ENCODE data around the gene RAB7B.
"Not testable (repeated sequence)": the region's sequence is repeated elsewhere in the genome, so short reads cannot be mapped to it uniquely, and the experiment has no call there.

Gene RAB7B, protein sequence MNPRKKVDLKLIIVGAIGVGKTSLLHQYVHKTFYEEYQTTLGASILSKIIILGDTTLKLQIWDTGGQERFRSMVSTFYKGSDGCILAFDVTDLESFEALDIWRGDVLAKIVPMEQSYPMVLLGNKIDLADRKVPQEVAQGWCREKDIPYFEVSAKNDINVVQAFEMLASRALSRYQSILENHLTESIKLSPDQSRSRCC

DNA sequence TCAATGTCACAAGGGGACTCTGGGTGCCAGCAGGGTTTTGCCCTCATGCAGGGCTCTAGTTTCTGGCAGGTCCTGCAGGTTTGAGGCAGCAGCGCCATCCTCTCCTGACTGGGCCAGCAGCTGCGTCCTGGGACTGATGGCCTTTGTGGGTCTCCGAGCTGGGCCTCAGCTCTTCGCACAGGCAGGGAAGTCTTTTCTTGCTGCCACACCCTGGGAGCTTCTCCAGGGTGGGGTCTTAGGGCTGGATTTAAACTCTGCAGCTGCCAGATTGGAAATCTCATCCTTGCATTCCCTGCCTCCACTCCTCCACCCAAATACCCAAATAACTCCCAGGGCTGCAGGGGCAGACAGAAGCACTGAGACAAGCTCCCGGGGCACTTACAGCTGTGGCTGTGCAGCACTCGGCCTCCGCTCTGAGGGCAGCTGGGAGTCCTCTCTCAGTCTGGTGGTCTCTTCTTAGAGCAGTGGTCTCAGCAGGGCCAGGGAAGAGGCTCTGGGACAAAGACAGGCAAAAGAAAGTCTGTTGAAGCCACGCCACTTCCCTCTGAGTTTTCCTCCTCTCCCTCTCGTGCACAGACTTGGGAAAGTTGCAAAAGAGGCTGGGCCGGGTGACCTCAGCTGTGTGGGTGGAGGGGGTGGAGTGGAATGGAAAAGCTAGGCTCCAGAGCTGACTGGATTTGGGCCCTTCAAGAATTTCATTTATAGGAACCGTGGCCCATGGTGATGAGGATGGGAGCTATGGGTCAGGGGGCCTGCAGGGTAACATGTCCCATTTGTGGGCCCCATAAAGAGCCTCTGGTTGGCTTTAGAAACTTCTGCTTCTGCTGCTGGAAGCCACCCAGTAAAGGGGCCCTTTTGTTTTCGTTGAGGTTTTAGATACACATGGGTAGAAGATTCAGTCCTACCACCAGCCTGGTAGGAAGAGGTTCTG is at the start of gene RAB7B:
Gene RAB7B, minus strand, starts transcription at position 525 of the 931 bp plus-strand sequence. CDS start 9,260 bp downstream, outside the sequence.
- DNase-seq: no peak

DNA sequence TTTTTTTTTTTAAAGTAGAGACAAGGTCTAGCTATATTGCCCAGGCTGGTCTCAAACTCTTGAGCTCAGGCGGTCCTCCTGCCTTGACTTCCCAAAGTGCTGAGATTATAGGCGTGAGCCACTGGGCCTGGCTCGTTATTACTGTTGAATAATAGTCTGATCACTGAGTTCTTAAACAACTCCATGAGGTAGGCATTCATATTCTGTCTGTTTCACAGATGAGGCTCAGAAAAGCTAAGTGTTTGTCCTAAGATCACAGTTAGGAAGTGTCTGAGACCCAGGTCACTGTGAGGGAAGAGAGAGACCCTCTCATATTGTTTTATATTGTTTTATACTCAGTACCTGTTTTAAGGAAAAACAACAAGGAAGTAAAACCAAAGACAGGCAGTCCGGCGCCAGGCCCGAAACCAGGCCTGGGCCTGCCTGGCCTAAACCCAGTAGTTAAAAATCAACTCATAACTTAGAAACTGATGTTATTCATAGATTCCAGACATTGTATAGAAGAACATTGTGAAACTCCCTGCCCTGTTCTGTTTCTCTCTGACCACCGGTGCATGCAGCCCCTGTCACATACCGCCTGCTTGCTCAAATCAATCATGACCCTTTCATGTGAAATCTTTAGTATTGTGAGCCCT is 49.2 kb upstream of the RAB7B start:
- DNase-seq: not testable (repeated sequence)

DNA sequence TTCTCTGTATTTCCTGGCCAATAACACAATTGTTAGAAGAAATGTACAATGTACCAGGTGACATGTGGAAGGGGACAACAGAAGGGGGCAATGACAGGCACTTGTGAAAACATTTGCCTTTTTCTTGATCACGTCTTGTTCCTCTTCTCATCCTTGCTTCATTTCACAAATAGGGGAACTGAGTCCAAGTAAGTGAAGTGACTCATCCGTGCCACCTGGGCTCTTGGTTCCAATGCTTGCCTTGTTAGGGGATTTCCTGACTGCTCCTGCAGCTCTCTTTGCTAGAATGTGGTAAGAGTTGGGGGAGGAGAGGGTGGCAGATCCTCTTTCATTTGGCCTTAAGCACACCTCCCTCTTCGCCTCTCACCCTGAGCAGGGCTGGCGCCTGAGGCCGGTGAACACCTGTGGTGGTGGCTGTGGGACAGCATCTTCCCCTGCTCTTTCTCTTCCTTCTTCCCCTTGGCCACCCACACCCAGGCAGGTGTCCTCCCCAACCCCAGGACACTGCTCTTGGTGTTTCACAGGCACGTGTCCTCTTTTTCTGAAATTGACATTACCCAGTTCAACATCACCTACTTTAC is 47.5 kb upstream of the RAB7B start:
- no peak for DNase-seq

DNA sequence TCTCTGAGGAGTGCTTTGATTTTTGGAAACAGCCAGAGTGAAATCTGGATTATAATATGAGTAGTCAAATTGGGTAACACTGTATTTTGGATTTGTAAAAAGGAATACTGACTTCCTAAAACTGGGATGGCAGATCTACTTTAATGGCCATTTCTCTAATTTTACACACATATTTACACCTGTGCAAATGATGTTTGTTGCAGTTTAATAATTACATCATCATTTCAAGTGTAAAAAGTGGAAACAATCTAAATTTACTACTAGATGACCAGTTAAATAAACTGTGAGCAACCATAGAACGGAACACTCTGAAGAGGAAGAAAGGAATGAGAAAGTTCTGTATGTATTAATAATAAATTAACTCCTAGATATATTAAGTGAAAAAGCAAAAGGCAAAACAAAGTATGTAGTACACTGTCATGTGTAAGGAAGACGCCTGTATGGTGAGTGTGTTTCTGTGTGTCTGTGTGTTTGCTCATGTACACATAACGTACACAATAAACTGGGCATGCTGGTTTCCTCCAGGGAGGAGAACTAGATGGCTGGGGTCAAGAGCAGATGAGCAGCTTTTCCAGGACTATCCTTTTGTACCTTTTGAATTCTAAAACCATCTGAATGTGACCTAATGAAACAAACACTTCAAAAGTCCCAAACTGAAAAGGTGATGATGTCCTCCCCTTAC is 46.9 kb upstream of the RAB7B start:
- no peak for DNase-seq

DNA sequence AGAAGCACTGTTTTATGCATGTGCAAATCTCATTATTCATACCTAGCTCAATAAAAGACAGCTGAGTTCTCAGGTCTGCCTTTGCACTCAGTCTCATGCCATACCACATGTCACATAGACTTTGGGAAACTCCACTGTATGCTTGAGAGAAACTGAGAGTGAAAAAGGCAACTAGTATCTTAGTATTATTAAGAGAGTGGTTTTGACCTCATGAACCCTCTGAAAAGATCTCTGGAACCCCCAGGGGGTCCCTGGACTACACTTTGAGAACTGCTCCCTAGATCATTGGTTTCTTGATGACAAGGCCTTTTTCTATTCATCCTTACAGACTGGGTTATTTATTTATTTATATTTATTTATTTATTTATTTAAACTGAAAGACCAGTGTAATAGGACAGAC is 46.1 kb upstream of the RAB7B start:
- DNase-seq: no peak

DNA sequence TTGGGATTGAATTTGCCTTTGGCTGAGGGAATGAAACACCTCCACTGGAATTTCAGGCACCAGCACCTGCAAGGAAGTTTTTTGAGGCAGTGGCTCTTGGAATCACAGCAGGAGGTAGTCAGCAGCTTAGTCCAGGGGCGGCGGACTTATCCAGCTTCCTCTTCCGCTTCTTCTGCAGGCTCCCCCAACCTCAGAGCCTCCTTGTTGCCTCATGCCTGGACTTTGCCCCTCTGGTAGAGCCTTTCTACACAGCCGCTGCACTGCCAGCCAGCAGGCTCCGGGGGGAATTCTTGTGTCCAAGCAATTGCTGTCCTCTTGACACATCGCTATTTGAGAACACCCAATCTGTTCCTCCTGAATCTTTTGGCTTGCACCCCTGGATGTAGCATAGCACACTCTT is 45.4 kb upstream of the RAB7B start:
- DNase-seq: no peak

DNA sequence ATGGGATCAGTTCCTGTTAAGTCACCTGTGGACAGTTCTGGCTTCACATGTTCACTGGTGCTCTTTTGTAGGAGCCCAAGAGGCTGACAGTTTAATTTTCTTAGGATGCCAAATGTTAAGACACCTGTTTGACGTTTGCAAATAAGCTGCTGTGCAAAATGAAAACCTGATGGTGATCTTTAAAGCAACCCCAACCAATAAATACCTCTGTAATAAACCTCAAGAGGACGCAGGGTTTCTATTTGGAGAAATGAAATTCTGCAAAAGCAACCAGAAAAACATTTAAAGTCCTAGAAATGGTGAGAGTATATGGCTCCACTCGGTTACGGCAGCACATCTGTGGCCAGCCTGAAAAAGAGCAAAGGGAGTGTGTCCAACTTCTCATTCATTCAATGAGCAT is 44.1 kb upstream of the RAB7B start:
- no peak for DNase-seq

DNA sequence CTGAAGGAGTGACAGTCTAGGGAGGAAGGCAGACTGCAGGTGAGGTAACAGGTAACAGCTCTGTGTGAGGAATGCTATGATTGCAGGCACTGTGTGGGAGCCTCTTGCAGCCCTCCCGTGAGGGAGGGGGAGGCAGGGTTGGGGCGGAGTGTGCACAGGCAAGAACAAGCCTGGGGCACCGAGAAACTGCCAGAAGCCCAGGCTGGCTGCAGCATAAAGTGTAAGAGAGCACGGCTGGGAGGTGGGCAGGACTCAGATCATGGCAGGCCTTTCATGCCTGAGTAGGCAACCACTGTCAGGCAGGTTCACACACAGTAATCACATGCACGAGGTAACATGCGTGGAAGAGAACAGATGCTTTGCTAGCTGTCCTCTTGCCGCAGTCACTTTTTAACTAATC is 38.4 kb upstream of the RAB7B start:
- peak; percentile 34 for DNase-seq

DNA sequence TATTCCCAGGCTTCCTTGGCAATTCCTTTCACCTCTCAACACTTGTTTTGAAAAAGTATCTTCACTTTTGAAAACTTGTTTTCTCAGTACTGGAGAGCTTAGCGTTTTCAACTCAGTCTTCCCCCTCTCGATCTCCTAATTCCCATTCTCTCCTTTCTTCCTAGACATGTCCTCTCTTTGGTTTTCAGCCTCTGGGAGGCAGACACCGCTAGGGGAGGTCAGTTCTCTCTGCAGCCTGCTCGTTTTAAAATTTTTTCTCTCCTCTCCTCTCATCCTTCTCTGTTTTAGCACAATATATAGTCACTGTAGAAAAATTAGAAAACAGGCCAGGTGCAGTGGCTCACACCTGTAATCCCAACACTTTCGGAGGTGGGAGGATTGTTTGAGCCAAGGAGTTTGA is 37.1 kb upstream of the RAB7B start:
- DNase-seq: no peak

DNA sequence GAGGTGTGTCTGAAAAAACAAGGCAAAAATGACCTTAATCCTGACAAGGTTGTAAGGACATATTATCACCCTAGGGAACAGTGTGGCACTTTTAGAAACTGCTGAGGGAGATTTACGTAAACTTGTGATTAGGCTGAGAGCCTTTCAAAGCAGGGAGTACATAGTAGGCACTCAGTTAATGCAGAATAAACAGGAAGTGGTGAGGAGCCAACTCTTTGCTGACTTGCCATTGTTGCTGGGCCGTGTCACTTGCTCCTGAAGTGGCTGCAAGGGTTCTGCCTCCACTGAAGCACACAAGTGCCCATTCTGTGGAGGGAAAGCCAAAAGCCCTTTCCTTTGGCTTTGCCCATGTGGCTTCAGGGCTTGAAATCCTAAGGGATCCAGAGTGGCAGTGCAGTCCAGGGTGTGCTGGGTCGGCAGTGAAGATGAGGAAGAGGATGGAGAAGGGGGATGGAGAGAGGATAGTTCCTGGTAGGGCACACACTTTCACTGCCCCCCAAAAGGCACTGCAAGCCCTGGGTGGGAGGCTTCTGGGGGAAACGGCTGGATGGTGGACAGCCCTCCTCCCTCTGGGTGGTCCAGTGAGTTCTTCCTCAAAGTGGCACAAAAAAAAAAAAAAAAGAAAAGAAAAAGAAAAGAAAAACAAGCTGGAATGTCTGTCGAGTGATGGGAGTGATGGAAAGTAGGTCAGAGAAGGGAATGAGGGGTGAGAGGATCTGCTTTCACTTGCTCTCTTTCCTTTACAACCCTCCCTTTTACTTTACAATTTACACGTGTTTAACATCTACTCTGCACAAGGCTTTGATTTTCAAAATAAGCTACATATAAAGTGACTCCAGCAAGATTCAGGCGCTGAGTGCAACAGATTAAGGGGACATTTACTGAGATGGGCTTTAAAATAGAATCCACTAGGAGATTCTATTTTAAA is 36.1 kb upstream of the RAB7B start:
- DNase-seq: no peak

DNA sequence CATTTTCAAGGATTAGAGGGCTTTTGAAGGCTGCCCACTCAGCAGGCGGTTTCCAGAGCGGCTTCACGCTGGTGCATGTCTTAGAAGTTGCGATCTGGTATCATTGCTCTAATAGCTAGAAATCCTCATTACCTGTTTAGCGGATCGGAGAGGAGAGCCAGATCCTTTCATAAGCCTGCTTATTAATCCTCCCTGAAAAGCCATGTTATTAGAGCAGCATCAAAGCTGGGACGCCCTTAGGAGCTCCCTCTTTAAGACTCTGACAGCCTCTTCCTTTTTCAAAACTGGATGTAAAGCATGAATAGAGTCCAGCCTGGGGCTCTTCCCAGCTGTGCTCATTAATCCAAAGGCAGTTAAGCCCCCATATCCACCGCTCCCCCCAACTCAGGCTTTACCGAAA is 34.4 kb upstream of the RAB7B start:
- no peak for DNase-seq

DNA sequence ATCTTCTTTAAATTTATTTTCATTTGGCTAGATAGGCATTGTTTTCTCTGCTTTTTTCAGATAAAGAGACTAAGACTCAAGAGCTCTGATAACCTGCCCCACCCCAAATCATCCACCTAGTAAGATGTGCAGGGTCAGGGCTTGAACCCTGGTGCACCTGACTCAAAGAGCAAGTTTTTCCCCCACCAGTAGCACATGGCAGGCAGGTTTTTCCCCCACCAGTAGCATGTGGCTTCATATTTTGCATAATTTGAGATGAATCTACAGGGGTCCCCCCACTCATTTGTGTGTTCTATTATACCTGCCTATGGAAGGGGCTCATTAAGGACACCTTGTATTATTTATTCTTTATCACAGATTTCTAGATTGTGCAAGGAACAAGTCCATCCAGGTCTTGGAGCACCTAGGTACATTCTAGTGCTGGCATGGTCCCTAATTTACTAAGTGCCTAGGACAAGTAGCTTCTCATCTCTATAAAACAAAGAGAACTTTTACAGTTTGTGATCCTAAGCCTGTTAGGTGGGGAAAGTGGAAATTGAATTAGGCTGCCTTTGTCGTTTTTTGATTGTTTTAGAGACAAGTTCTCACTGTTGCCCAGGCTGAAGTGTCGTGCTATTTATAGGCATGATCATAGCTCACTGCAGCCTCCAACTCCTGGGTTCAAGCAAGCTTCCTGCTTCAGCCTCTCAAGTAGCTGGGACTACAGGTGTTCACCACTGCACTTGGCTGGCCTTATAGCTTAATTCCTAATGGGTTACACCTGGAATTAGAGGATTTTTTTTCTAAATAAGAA is 33.7 kb upstream of the RAB7B start:
- DNase-seq: no peak

DNA sequence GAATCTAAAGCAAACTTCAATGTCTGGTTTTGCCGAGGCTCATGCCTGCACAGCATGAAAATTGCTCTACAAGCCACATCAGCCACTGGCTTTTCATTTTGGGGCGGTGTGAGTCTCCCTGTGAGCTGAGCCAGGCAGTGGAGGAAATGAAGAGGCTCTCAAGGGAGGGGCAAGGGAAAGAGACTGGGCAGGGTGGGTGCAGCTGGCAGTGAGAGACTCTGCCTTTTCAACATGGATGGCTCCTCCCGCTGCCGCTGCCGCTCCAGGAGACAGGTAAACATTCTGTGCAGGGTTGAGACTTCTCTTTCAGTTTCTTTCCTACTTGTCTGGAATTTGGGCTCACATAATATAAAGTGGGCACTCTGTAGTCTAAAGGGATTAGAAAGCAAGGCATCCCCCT is 31.8 kb upstream of the RAB7B start:
- peak; percentile 67 for DNase-seq

DNA sequence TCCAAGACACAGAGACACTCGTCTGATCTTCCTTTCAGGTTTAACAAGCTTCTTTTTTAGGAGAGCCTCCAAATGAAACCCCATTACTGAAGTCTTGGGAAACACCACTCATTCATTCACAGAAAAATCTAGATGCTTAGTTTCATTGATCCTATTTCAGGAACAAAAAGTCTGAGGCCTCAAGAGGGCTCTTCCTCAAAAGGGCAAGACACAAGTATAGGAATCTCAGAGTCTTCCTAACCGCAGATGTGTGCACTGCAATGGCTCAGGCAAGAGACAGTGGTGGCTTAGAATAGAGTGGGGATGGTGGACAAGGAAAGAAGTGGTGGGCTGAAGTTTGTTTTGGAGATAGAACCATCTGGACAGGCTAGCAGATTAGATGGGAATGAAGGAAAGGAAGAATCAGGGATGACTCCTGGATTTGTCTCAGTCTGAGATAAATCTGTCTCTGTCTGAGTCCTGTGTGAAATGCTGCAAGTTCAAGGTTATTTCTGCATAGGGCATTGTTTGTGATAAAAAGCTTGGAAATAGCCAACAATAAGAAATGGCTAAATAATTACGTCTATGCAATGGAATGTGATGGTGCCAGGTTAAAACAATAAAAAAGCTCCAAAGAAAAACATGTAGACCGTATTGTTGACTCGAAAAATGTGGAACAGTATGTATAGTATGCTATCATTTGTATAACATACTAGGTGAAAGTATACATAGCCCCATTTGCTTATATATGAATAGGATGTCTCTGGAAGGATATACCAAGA is 29.4 kb upstream of the RAB7B start:
- no peak for DNase-seq

DNA sequence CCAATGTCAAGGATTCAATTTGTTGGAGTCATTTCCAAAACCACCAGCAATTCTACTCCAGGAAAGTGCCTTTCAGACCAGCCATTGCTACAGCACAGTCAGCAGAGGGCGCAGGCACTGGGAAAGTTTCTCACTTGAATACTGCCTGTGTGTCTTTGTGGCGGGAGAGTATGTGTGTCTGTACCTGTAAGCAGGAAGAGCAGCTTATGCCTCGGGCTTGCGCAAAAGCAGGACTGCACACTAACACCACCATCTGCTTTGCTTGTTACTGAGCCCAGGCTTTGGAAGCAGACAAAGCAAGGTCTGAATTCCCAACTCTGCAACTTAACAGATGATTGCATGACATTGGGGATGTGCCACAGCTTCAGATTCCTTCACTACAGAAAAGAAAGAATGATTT is 27.5 kb upstream of the RAB7B start:
- peak; percentile 89 for DNase-seq

DNA sequence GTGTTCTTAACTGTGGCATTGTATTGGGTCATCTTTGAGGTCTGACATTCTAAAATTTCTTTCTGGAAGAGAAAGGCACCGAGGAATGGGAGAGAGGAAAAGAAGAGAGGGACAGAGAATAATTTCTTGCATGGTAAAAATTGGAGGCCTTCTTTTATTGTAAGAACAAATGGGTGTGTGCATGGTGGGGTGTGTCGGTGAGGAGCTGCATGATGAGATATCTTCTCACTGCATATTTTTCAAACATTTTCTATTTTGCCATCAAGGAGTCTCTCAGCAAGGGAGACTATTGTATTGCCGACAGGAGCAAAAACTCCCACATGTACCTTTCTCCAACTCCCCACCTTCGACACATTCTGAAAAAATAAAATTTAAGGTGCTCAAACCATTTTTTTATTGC is 27.0 kb upstream of the RAB7B start:
- DNase-seq: no peak

DNA sequence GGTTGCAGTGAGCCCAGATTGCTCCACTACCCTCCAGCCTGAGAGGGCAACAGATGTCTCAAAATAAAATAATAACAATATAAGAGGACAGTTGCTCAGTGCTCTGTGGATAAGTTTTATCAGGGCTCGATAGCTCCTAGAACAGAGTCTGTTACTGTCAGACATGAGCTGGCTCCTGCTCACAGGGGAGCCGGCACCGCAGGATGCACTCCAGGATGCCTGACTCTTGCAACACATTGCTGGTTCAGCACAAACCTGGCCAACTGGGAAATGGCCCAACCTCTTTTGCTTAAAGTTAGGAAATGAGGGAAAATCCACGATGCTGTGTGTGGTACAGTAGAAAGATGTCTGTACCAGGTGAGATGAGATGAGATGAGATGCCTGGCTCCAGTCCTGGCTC is 26.3 kb upstream of the RAB7B start:
- no peak for DNase-seq

DNA sequence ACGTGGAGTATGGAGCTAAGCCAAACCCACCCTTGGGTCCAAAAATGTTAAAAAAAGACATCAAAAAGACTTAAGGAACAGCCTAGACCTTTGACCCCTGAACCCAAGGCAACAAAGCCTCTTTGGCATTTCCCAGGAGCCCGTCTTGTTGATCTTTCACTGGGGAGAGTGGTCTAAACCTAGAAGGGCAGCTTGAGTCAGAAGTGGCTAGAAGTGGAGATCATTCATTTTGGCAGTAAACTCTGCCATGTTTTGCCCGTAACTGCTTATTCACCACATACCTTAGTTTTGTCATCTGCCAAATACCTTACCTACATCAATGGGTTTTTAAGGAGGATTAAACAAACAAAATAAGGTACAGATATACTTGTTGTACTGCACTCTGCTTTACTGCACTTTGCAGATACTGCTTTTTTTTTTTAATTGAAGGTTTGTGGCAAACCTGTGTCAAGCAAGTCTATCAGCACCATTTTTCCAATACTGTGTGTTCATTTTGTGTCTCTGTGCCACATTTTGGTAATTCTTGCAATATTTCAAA is 22.2 kb upstream of the RAB7B start:
- no peak for DNase-seq

DNA sequence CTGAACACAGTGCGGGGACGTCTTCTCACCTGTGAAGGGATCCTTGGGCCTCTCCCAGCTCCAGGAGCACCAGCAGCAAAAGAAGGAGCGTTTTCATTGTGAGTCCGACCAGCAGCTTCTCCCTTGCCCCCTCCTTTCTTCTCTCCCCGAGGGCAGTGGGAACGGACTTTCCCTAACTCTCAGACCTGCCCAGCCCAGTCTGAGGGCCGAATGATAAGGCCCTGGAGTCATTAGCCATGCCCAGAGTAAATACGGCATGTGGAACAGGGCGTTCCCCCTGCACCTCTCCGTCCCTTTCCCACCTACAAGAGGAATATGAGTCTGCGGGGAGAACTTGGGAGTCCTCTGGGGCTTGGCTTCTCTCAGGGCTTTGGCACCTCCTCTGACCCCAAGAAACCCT is 20.5 kb upstream of the RAB7B start, which contains the start of gene CTSE:
Gene CTSE, minus strand, starts transcription at position 201 of the 400 bp plus-strand sequence. Its CDS starts 104 bp downstream, at position 97.
- no peak for DNase-seq

DNA sequence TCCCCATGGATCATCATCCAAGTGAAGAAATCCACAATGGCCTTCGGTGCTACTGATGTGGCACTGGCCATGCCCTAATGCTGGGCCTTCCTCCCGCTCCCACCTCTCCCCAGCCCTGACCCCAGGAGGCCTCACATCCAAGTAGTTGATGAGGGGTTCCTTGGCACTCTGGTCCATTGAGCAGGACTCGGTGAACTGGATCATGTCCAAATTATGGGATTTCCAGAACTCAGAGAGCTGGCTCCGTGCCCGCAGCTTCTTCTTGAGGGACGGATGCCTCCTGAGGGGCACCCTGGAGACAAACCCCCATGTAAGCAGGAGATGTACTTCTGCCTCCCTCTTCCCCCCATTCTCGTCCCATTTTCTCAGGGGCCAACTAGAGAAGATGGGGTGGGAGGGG is 19.6 kb upstream of the RAB7B start:
- DNase-seq: no peak
